RWPE1 (cell line): Measurements from ENCODE around the gene FMC1.
"Not testable (repeated sequence)": the region's sequence is repeated elsewhere in the genome, so short reads cannot be mapped to it uniquely, and the experiment has no call there.

Experiments used
- CTCF ChIA-PET: fragments of 350-600 bp; sonication (Branson Sonifier 250); formaldehyde crosslinking; extraction: SDS; loops from one replicate; lab custom pipeline; 2021; lab: Yijun Ruan, JAX
- POLR2A ChIA-PET: fragments of 400-600 bp; formaldehyde crosslinking; extraction: SDS; loops from one replicate; lab custom pipeline; 2020; ENCODE audit warnings: antibody characterized with exemption; ENCODE audit not compliant: low non-redundant PET; lab: Yijun Ruan, JAX
- DNase-seq: peaks from one replicate; pipeline ENCODE4 v3.0.0; 2012; ENCODE audit warnings: low spot score
- H3K27ac ChIP-seq: fragments of 450-650 bp; 2 replicates; pipeline ENCODE4 v1.5.1; 2017
- TF ChIP-seq, protein P1 (sequence below): fragments of 450-650 bp; conservative IDR thresholded peaks from 2 replicates; pipeline ENCODE4 v1.5.1; 2017; ENCODE audit warnings: low read depth, mild to moderate bottlenecking

The FMC1 gene

DNA sequence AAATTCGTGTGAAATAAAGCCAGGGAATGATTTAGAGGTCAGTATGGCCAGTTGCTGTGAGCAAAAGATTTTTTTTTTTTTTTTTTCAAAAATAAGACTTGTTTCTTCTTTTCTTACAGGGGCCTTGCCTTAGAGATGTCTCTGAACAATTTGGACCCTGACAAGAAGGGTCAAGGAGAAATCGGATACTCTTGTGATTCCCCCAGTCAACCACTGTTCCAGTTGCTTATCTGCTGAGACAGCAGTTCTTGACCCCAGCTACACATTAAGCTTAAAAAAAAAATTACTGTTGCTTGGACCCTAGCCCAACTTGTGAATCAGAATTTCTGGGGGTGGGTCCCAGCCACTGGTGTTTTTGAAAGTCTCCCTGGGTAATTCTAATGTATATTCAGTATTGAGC, 12.0 kb upstream of the FMC1 start:
- ChIA-PET POLR2A (no interaction called here), CTCF (no interaction called here)
- no peak for DNase-seq
- no peak overlapping the region for H3K27ac ChIP-seq
- TF ChIP-seq, protein P1, sequence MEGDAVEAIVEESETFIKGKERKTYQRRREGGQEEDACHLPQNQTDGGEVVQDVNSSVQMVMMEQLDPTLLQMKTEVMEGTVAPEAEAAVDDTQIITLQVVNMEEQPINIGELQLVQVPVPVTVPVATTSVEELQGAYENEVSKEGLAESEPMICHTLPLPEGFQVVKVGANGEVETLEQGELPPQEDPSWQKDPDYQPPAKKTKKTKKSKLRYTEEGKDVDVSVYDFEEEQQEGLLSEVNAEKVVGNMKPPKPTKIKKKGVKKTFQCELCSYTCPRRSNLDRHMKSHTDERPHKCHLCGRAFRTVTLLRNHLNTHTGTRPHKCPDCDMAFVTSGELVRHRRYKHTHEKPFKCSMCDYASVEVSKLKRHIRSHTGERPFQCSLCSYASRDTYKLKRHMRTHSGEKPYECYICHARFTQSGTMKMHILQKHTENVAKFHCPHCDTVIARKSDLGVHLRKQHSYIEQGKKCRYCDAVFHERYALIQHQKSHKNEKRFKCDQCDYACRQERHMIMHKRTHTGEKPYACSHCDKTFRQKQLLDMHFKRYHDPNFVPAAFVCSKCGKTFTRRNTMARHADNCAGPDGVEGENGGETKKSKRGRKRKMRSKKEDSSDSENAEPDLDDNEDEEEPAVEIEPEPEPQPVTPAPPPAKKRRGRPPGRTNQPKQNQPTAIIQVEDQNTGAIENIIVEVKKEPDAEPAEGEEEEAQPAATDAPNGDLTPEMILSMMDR: no peak

DNA sequence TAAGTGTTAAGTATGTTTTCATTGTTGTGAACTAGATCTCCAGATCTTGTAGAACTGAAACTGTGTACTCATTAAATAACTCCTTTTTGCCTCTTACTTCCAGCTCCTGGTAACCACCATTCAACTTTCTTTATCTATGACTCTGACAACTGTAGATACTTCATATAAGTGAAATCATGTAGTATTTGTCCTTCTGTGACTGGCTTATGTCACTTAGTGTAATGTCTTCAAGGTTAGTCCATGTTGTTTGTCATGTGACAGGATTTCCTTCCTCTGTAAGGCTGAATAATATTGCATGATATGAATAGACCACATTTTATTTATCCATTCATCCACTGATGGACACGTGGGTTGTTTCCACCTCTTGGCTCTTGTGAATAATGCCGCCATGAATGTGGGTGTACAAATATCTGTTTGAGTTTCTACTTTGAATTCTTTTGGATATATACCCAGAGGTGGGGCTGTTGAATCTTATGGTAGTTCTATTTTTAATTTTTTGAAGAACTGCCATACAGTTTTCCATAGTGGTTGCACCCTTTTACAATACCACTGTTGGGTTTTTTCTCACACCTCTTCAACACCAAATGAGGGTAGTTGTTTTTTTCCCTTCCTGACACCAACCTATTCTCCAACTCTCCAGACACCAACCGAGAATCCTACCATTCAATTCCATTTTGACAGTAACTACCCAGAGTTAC, 10.7 kb upstream of the FMC1 start:
- ChIA-PET POLR2A (no interaction called here), CTCF (no interaction called here)
- H3K27ac ChIP-seq: no peak overlapping the region
- DNase-seq: no peak
- TF ChIP-seq, protein P1: no peak

DNA sequence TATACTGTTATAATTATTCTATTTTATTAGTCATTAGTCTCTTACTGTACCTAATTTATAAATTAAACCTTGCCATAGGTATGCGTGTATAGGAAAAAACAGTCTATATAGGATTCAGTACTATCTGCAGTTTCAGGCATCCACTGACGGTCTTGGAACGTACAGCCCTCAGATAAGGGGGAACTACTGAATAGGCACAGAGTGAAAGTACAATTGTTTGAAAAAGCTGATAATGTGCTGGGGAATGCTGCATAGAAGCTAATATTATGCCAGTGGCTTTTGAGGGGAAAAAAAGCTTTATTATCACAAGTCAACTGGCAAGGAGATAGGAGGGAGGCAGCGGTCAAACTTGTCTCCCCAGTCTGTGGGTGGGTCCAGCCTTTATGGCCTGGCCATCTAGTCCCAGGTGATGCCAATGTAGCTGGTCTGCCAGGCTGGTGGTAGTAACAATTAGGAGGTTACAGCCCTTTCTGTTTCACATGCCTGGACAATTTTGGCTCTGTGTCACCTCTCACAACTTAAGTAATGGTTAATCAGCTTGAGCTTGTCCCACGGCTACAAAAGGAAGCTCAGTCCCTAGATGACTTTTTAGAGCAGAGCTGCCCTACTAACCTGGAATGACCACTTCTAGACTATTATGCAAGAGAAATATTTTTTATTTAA, 8.3 kb upstream of the FMC1 start:
- CTCF ChIA-PET: interaction anchor here (0.5 to 0.7 kb wide), 2 partner anchors 25 to 555 kb away, joined by 3 to 4 read pairs; no protein-coding TSS in a partner anchor
- POLR2A ChIA-PET: no interaction called here
- TF ChIP-seq, protein P1: no peak
- H3K27ac ChIP-seq: no peak overlapping the region
- no peak for DNase-seq

DNA sequence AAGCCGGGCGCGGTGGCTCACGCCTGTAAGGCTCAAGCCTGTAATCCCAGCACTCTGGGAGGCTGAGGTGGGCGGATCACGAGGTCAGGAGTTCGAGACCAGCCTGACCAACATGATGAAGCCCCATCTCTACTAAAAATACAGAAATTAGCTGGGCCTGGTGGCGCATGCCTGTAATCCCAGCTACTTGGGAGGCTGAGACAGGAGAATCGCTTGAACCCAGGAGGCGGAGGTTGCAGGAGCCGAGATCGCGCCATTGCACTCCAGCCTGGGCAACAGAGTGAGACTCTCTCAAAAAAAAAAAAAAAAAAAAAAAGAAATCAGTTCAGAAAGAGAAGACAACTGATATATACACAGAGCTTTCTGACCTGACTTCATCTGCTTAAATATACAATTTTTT, 7.7 kb upstream of the FMC1 start:
- CTCF ChIA-PET: interaction anchor here (0.7 kb wide), 1 partner anchor 554 kb away, joined by 4 read pairs; no protein-coding TSS in a partner anchor
- DNase-seq, H3K27ac ChIP-seq, POLR2A ChIA-PET: not testable (repeated sequence)

DNA sequence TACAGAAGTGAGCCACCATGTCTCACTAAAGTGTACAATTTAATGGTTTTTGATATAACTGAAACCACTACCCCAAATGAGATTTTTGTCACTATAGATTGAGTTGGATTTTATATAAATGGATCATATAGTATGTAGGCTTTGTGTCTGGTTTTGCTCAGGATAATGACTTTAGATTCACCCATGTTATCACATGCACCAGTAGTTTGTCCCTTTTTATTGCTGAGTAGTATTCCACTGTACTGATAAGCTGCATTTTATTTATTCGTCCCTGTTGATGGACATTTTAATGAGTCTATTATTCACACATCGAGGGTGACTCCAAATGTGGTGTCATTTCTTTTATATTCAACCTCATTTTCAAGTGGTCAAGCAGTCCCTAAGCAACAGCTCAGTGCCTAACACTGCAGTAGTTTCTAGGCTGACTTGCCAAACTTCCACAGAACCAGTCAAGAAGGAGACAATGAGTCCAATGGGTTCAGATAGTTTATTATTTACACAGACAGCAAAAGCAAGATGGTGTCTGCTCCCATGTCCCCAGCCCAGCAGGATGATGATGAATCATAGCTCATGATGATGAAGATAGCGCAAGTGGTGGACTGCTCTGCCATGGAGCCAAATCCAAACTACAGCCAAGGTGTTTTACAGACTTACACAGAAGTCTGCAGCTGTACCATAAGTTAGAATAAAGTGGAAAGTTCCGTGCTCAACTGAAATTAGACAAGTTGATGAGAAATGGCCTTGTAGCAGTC, 6.6 kb upstream of the FMC1 start:
- H3K27ac ChIP-seq: no peak overlapping the region
- CTCF ChIA-PET: no interaction called here
- POLR2A ChIA-PET: no interaction called here
- TF ChIP-seq, protein P1: no peak
- no peak for DNase-seq

DNA sequence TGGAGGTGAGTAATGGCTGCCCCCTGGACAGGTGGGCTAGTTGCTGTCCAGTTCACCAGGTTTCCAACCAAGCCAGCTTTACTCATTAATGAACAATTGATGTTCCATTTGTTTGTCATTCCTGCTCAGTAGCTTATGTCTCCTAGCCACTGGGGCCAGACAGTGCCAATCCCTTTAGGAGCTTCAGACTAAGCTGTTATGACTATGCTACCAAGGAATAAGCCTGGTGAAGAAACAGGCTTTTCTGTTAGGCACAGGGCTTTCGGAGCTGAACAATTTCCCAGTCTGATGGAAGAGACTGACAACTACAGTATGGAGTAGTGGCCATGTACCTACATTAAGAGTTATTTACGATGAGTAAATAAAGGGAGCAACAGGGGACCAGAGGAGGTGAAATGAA, 2.1 kb upstream of the FMC1 start:
- TF ChIP-seq, protein P1: no peak
- ChIA-PET POLR2A (no interaction called here), CTCF (no interaction called here)
- DNase-seq: no peak
- H3K27ac ChIP-seq: no peak overlapping the region
